ENCODE data around the gene SLFNL1.
A peak's percentile ranks its signal among the peaks of the same experiment; 100 is the strongest.

Gene SLFNL1

DNA sequence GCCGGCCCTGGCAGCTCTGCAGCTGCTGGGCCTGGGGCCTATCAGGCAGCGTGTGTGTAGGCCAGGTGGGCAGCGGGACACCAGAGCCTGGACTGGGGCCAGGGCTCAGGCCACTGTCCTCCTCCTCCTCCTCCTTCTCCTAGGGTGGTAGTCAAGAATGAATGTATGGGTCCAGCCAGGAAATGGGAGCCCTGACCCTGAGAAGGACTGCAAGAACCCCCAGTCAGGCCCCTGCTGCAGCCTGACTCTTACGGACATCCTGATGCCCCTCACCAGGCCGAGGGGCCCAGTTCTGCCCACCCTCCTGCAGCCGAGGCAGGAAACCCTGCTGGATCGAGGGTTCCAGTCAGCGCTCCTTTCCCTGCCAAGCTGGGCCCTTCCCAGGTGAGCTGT, 3.5 kb downstream of the SLFNL1 start:
- DNase-seq (ENCODE audit: insufficient read length) (no peak), FAIRE-seq (no peak)
- TF ChIP-seq TAF1 (IDR thresholded peaks at IDR 0.05; ENCODE audit: borderline replicate concordance, low read depth, low read length) (no peak), POLR2AphosphoS5 (IDR thresholded peaks at IDR 0.05; ENCODE audit: low read depth, low read length) (no peak), POLR2A (IDR thresholded peaks at IDR 0.05; ENCODE audit: low read depth, low read length) (no peak)

- FAIRE-seq = no peak
- DNase-seq (ENCODE audit: insufficient read length) = no peak
- TF ChIP-seq TAF1 (IDR thresholded peaks at IDR 0.05; ENCODE audit: borderline replicate concordance, low read depth, low read length) = no peak
- TF ChIP-seq POLR2A (IDR thresholded peaks at IDR 0.05; ENCODE audit: low read depth, low read length) = peak; percentile 51; the same call in 1 of the 2 replicates
- no peak for TF ChIP-seq POLR2AphosphoS5 (IDR thresholded peaks at IDR 0.05; ENCODE audit: low read depth, low read length)
Observed at GRCh38 chr1:41017141-41018017, 4.1 kb downstream of the SLFNL1 start.

GRCh38 chr1:41015897-41016470, 5.5 kb downstream of the SLFNL1 start:
- TF ChIP-seq POLR2A (IDR thresholded peaks at IDR 0.05; ENCODE audit: low read depth, low read length) = peak; percentile 16; the same call in 1 of the 2 replicates
- TF ChIP-seq POLR2AphosphoS5 (IDR thresholded peaks at IDR 0.05; ENCODE audit: low read depth, low read length) = no peak
- DNase-seq (ENCODE audit: insufficient read length) = no peak
- no peak for FAIRE-seq

- TF ChIP-seq POLR2AphosphoS5 (IDR thresholded peaks at IDR 0.05; ENCODE audit: low read depth, low read length) (no peak; the same call in 1 of the 2 replicates), TAF1 (IDR thresholded peaks at IDR 0.05; ENCODE audit: borderline replicate concordance, low read depth, low read length) (no peak), POLR2A (IDR thresholded peaks at IDR 0.05; ENCODE audit: low read depth, low read length) (no peak)
- FAIRE-seq (no peak), DNase-seq (ENCODE audit: insufficient read length) (no peak)
Observed at GRCh38 chr1:41015281-41015896, 6.1 kb downstream of the SLFNL1 start.

DNA sequence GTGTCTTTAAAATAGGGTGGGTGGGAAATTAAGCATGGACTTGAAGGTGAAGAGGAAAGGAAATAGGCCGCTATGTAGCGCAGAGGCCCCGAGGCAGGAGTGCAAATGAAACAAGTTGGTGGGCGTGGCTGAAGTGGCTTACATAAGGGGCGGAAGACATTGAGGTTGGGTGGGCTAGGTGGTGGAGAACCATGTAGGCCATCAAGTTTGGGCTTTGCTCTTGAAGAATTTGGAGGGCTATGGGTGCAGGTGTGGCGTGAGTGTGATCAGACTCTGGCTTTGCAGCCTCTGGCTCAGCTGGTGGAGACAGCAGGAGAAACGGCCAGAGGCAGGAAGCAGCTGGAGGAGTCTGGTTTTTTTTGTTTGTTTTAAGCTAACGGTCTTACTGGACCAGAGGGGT, 6.7 kb downstream of the SLFNL1 start:
- FAIRE-seq (no peak), DNase-seq (ENCODE audit: insufficient read length) (no peak)
- TF ChIP-seq POLR2AphosphoS5 (IDR thresholded peaks at IDR 0.05; ENCODE audit: low read depth, low read length) (peak; percentile 69; the same call in 1 of the 2 replicates), POLR2A (IDR thresholded peaks at IDR 0.05; ENCODE audit: low read depth, low read length) (no peak), TAF1 (IDR thresholded peaks at IDR 0.05; ENCODE audit: borderline replicate concordance, low read depth, low read length) (no peak)

DNA sequence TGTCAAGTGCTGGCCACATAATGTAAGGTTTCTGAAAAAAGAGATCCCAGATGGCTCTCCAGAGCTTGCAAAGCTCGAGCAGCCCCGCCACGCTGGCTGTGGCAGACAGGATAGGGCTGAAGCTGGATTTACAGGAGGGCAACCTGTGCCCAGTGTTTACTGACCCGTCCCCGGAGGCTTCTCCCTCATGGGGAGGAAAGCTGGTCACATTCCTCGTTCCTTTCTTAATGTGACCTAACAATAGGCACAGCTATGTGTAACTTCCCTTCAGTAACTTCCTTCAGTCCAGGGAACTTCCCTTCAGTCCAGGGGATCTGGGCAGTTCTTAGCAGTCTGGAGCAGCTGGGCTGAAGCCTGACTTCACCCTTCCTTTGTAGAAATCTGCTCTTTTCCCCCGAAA, 7.7 kb downstream of the SLFNL1 start:
- DNase-seq (ENCODE audit: insufficient read length) (no peak), FAIRE-seq (no peak)
- TF ChIP-seq POLR2AphosphoS5 (IDR thresholded peaks at IDR 0.05; ENCODE audit: low read depth, low read length) (no peak), POLR2A (IDR thresholded peaks at IDR 0.05; ENCODE audit: low read depth, low read length) (no peak), TAF1 (IDR thresholded peaks at IDR 0.05; ENCODE audit: borderline replicate concordance, low read depth, low read length) (no peak)

GRCh38 chr1:41013024-41013423, 8.5 kb downstream of the SLFNL1 start:
- FAIRE-seq (no peak), DNase-seq (ENCODE audit: insufficient read length) (no peak)
- TF ChIP-seq POLR2A (IDR thresholded peaks at IDR 0.05; ENCODE audit: low read depth, low read length) (0 out of 2 replicates have a peak, but pooled peaks have one; percentile 11), TAF1 (IDR thresholded peaks at IDR 0.05; ENCODE audit: borderline replicate concordance, low read depth, low read length) (no peak)

DNA sequence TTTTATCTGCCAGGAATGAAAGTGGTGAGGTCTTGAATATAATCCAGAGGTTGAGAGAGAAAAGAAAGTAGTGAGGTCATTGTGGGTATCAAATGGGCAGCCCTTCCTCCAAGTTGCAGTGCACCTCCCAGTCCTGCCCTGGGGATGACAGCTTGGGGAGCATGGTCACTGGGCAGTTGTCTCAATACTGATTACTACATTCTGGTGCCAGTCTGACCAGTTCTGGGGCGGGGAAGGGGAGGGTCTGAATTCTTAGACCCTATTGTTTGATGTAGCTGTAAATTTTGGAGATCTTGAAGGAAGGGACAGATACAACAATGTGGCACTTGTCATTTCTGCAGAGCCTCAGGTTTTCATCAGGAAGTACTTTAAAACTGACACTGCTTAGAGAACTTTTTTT, 11.2 kb downstream of the SLFNL1 start:
- no peak for DNase-seq (ENCODE audit: insufficient read length)
- TF ChIP-seq POLR2AphosphoS5 (IDR thresholded peaks at IDR 0.05; ENCODE audit: low read depth, low read length) (no peak), POLR2A (IDR thresholded peaks at IDR 0.05; ENCODE audit: low read depth, low read length) (no peak), TAF1 (IDR thresholded peaks at IDR 0.05; ENCODE audit: borderline replicate concordance, low read depth, low read length) (no peak)
- FAIRE-seq = no peak

GRCh38 chr1:41009466-41009865, 12.1 kb downstream of the SLFNL1 start:
- FAIRE-seq (no peak), DNase-seq (ENCODE audit: insufficient read length) (no peak)
- TF ChIP-seq TAF1 (IDR thresholded peaks at IDR 0.05; ENCODE audit: borderline replicate concordance, low read depth, low read length) = no peak
- no peak for TF ChIP-seq POLR2AphosphoS5 (IDR thresholded peaks at IDR 0.05; ENCODE audit: low read depth, low read length)
- no peak for TF ChIP-seq POLR2A (IDR thresholded peaks at IDR 0.05; ENCODE audit: low read depth, low read length)

DNA sequence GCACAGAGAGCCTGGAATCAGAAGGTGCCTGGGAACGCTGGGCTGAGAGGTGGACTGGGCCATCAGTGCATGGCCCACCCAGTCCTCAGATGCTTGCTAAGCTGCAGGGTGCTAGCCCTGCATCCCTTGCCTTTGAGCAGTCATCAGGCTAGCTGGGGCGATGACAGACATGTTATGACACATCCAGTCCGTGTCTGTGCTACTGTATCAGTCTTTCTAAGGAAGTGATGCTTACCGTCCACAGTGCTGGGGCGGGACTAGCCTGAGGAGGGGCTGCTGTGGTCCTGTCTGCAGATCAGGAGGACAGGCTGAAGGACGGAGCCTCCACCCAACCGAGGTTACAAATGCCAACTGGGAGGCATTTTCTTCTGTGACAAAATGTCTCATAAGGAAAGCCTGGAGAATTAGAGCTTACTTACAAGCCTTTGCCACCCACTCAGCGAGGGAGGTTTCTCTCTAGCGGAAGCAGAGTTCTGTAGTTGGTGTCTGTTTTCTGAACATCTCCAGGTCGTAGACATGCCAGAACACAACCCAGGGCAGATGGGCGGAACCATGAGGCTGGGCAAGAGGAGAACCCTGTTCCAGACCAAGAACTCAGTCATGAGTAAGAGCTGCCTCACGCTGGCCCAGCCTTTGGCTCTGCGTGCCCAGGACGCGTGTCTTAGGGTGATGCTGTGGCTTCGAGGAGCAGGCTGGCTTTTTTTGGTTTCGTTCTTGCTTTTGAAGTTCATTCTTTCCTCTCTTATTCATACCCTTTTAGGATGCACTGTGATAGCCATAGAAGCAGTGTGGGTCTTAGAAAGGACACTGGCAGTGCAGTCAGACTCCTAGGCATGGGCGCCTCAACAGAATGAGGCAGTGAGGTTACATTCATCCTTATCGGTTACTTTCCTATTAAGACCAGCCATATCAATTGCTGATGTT, 14.3 kb downstream of the SLFNL1 start:
- DNase-seq (ENCODE audit: insufficient read length) (no peak), FAIRE-seq (no peak)
- TF ChIP-seq TAF1 (IDR thresholded peaks at IDR 0.05; ENCODE audit: borderline replicate concordance, low read depth, low read length) (no peak), POLR2AphosphoS5 (IDR thresholded peaks at IDR 0.05; ENCODE audit: low read depth, low read length) (no peak; the same call in 1 of the 2 replicates), POLR2A (IDR thresholded peaks at IDR 0.05; ENCODE audit: low read depth, low read length) (no peak)

DNA sequence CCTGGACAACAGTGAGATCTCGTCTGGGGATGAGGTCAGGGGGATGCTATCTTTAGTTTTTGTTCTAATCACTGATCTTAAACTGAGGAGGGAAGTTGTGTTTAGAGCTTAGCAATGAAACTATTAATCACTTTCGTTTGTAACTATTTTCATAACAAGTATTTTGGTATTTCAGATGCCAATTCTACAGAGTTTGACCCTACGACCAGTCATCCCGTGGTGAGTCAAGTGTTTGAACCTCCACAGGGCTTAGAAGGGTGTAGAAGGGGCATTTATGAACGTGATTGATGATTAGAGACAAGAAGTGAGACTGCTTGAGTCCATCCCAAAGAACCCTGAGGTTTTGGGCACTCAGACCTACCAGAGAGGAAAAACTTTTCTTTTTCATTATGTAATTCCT, 15.6 kb downstream of the SLFNL1 start:
- DNase-seq (ENCODE audit: insufficient read length) (no peak), FAIRE-seq (no peak)
- TF ChIP-seq POLR2AphosphoS5 (IDR thresholded peaks at IDR 0.05; ENCODE audit: low read depth, low read length) = no peak
- no peak for TF ChIP-seq POLR2A (IDR thresholded peaks at IDR 0.05; ENCODE audit: low read depth, low read length)
- TF ChIP-seq TAF1 (IDR thresholded peaks at IDR 0.05; ENCODE audit: borderline replicate concordance, low read depth, low read length) = no peak
